Nephron (organoid): Measurements from ENCODE around the gene CWC27.

Experiments used
- H3K27ac Mint-ChIP-seq, 3 experiments: 2 replicates each; pipeline ENCODE4 v1.8.0; 2020; ENCODE audit warnings: mixed read lengths in 3 of 3, mild to moderate bottlenecking in 2 of 3, moderate library complexity in 1 of 3
- H3K27me3 Mint-ChIP-seq: 2 replicates; pipeline ENCODE4 v1.8.0; 2021; ENCODE audit warnings: low read depth, mild to moderate bottlenecking, moderate library complexity, mixed read lengths
- H3K36me3 Mint-ChIP-seq: 2 replicates; pipeline ENCODE4 v1.8.0; 2020; ENCODE audit warnings: low read depth, mixed read lengths
- H3K4me1 Mint-ChIP-seq: 2 replicates; pipeline ENCODE4 v1.8.0; 2020; ENCODE audit warnings: mixed read lengths
- H3K4me3 Mint-ChIP-seq, 3 experiments: 2 replicates each; pipeline ENCODE4 v1.8.0; 2020; ENCODE audit warnings: mild to moderate bottlenecking in 3 of 3, mixed read lengths in 3 of 3, moderate library complexity in 2 of 3
- H3K9me3 Mint-ChIP-seq: 2 replicates; pipeline ENCODE4 v1.8.0; 2020; ENCODE audit warnings: mixed read lengths
- CTCF ChIP-seq, 3 experiments: fragments of 200-600 bp; sonication (generic); IDR thresholded peaks; one replicate each; pipeline ENCODE4 v1.5.0; 2021; ENCODE audit warnings: antibody characterized with exemption in 3 of 3; ENCODE audit not compliant: unreplicated experiment in 3 of 3

Gene CWC27

GRCh38 chr5:65022932-65023331 lies 254.2 kb downstream of the CWC27 start:
- H3K36me3 Mint-ChIP-seq = no peaks in the 10 kb centered on the region
- H3K4me3 Mint-ChIP-seq = no peak overlapping the region
- no peaks in the 10 kb centered on the region for H3K27me3 Mint-ChIP-seq
- H3K27ac Mint-ChIP-seq = no peak overlapping the region
- TF ChIP-seq CTCF (IDR thresholded peaks at IDR 0.05; ENCODE audit: unreplicated experiment in 3 of 3) = no peak
- peaks cover 3% of the 10 kb centered on the region for H3K4me1 Mint-ChIP-seq
- H3K9me3 Mint-ChIP-seq = no peaks in the 10 kb centered on the region

- Mint-ChIP-seq H3K36me3 (no peaks in the 10 kb centered on the region), H3K27me3 (no peaks in the 10 kb centered on the region), H3K4me3 (no peak overlapping the region), H3K9me3 (no peaks in the 10 kb centered on the region), H3K4me1 (no peaks in the 10 kb centered on the region), H3K27ac (no peak overlapping the region)
- no peak for TF ChIP-seq CTCF (IDR thresholded peaks at IDR 0.05; ENCODE audit: unreplicated experiment in 3 of 3)
These were observed 256.0 kb downstream of the CWC27 start for GRCh38 chr5:65024681-65025080.

- Mint-ChIP-seq H3K4me1 (peaks cover 11% of the 10 kb centered on the region), H3K27me3 (no peaks in the 10 kb centered on the region)
These were observed 258.3 kb downstream of the CWC27 start for GRCh38 chr5:65026816-65027548.

GRCh38 chr5:65029178-65029577 lies 260.4 kb downstream of the CWC27 start:
- H3K4me3 Mint-ChIP-seq = no peak overlapping the region
- H3K27ac Mint-ChIP-seq = no peak overlapping the region

More at GRCh38 chr5:65026816-65027548, 258.3 kb downstream of the CWC27 start:
- H3K9me3 Mint-ChIP-seq = no peaks in the 10 kb centered on the region
- no peak for TF ChIP-seq CTCF (IDR thresholded peaks at IDR 0.05; ENCODE audit: unreplicated experiment in 3 of 3)
- peak overlapping the region in 1 of 3 experiments; percentile 1 for H3K27ac Mint-ChIP-seq
- H3K36me3 Mint-ChIP-seq = no peaks in the 10 kb centered on the region
- H3K4me3 Mint-ChIP-seq = no peak overlapping the region

GRCh38 chr5:65030056-65030455 lies 261.3 kb downstream of the CWC27 start:
- H3K36me3 Mint-ChIP-seq = no peaks in the 10 kb centered on the region
- H3K9me3 Mint-ChIP-seq = no peaks in the 10 kb centered on the region
- no peak overlapping the region for H3K27ac Mint-ChIP-seq
- no peaks in the 10 kb centered on the region for H3K27me3 Mint-ChIP-seq
- peaks cover 22% of the 10 kb centered on the region for H3K4me1 Mint-ChIP-seq
- no peak overlapping the region for H3K4me3 Mint-ChIP-seq
- TF ChIP-seq CTCF (IDR thresholded peaks at IDR 0.05; ENCODE audit: unreplicated experiment in 3 of 3) = no peak

More at GRCh38 chr5:65029178-65029577, 260.4 kb downstream of the CWC27 start:
- H3K27me3 Mint-ChIP-seq = no peaks in the 10 kb centered on the region
- TF ChIP-seq CTCF (IDR thresholded peaks at IDR 0.05; ENCODE audit: unreplicated experiment in 3 of 3) = no peak
- H3K36me3 Mint-ChIP-seq = no peaks in the 10 kb centered on the region
- peaks cover 16% of the 10 kb centered on the region for H3K4me1 Mint-ChIP-seq
- H3K9me3 Mint-ChIP-seq = no peaks in the 10 kb centered on the region

GRCh38 chr5:65032250-65032649 lies 263.5 kb downstream of the CWC27 start:
- no peak for TF ChIP-seq CTCF (IDR thresholded peaks at IDR 0.05; ENCODE audit: unreplicated experiment in 3 of 3)
- Mint-ChIP-seq H3K27ac (no peak overlapping the region), H3K27me3 (no peaks in the 10 kb centered on the region), H3K9me3 (no peaks in the 10 kb centered on the region), H3K4me3 (no peak overlapping the region), H3K36me3 (no peaks in the 10 kb centered on the region), H3K4me1 (peaks cover 32% of the 10 kb centered on the region)
